RWPE2 (cell line): ENCODE results near the gene FFAR1.

Source experiments
- ATAC-seq: fragments of 200-7000 bp; cut with Tn5 transposase; 3 replicates; pipeline ENCODE4 v1.9.1; 2021; ENCODE audit warnings: low read depth
- DNase-seq: peaks from one replicate; pipeline ENCODE4 v3.0.0-alpha.2; 2020; ENCODE audit warnings: low spot score
- H3K27ac ChIP-seq: fragments of 450-650 bp; 2 replicates; pipeline ENCODE4 v1.5.1; 2017; ENCODE audit warnings: mild to moderate bottlenecking; ENCODE audit not compliant: poor library complexity, severe bottlenecking
- H3K27me3 ChIP-seq: fragments of 250-450 bp; sonication (Bioruptor Pico); 2 replicates; pipeline ENCODE4 v1.5.1; 2021; ENCODE audit warnings: mild to moderate bottlenecking, moderate library complexity; ENCODE audit not compliant: insufficient read depth, poor library complexity, severe bottlenecking
- H3K36me3 ChIP-seq: fragments of 250-450 bp; sonication (Bioruptor Pico); 2 replicates; pipeline ENCODE4 v1.5.1; 2020; ENCODE audit warnings: low read depth, mild to moderate bottlenecking, moderate library complexity
- H3K4me1 ChIP-seq: fragments of 250-450 bp; sonication (Bioruptor Pico); 2 replicates; pipeline ENCODE4 v1.5.1; 2021; ENCODE audit warnings: mild to moderate bottlenecking, moderate library complexity; ENCODE audit not compliant: insufficient read depth, poor library complexity, severe bottlenecking
- H3K4me3 ChIP-seq: fragments of 250-450 bp; sonication (Bioruptor Pico); 2 replicates; pipeline ENCODE4 v1.5.1; 2021; ENCODE audit warnings: mild to moderate bottlenecking, moderate library complexity; ENCODE audit not compliant: severe bottlenecking
- H3K9me3 ChIP-seq: fragments of 250-450 bp; sonication (Bioruptor Pico); 2 replicates; pipeline ENCODE4 v1.5.1; 2021; ENCODE audit warnings: mild to moderate bottlenecking, moderate library complexity; ENCODE audit not compliant: severe bottlenecking
- TF ChIP-seq, protein P1 (sequence below): fragments of 450-650 bp; IDR thresholded peaks from one replicate; pipeline ENCODE4 v1.5.1; 2017; ENCODE audit warnings: mild to moderate bottlenecking, moderate library complexity; ENCODE audit not compliant: poor library complexity, severe bottlenecking

The FFAR1 gene

DNA sequence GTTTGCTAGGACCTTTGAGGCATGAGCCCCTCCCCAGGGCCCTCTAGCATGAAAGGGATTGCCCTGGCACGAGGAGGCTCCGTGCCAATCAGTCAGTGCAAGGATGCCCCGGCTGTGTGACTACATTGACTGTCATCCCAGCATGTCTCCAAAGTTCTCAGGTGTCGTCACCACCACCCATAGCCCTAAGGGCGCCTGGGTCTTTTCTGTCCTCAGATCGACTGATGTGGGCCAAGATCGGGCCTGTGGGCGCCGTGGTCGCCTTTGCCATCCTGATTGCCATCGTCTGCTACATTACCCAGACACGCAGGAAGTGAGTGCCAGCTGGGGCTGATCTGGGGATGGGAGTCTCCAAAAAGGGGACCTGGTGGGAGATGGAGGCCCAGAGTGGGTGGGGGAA lies 37.4 kb upstream of the FFAR1 start:
- Histone ChIP-seq H3K4me3 (no peak overlapping the region), H3K4me1 (peaks cover 6% of the 10 kb centered on the region), H3K27ac (no peak overlapping the region), H3K9me3 (no peaks in the 10 kb centered on the region), H3K36me3 (no peaks in the 10 kb centered on the region), H3K27me3 (no peaks in the 10 kb centered on the region)
- ATAC-seq (no peak), DNase-seq (no peak)
- TF ChIP-seq, protein P1, sequence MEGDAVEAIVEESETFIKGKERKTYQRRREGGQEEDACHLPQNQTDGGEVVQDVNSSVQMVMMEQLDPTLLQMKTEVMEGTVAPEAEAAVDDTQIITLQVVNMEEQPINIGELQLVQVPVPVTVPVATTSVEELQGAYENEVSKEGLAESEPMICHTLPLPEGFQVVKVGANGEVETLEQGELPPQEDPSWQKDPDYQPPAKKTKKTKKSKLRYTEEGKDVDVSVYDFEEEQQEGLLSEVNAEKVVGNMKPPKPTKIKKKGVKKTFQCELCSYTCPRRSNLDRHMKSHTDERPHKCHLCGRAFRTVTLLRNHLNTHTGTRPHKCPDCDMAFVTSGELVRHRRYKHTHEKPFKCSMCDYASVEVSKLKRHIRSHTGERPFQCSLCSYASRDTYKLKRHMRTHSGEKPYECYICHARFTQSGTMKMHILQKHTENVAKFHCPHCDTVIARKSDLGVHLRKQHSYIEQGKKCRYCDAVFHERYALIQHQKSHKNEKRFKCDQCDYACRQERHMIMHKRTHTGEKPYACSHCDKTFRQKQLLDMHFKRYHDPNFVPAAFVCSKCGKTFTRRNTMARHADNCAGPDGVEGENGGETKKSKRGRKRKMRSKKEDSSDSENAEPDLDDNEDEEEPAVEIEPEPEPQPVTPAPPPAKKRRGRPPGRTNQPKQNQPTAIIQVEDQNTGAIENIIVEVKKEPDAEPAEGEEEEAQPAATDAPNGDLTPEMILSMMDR = no peak

DNA sequence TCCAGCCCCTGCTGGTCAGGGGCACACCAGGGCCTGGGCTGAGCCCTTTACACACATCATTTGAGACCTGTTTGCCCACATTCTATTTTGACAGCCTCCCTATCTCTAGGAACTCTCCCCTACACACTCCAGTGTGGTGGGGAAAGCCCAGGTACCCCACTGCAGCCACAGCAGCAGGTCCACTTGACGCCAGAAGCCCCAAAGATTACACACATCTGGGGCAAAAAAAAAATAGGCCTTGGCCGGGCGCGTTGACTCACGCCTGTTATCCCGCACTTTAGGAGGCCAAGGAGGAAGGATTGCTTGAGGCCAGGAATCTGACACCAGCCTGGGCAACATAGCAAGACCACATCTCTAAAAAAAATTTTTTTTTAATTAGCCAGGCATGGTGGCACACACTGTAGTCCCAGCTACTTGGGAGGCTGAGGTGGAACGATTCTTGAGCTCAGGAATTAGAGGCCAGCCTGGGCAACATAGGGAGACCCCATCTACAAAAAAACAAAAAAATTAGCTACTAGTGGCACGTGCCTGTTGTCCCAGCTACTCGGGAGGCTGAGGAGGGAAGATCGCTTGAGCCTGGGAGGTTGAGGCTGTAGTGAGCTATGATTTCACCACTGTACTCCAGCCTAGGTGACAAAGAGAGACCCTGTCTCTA lies 36.8 kb upstream of the FFAR1 start:
- no peak overlapping the region for H3K4me3 ChIP-seq
- H3K27ac ChIP-seq = no peak overlapping the region
- H3K9me3 ChIP-seq = no peaks in the 10 kb centered on the region
- TF ChIP-seq, protein P1 = no peak
- H3K27me3 ChIP-seq = no peaks in the 10 kb centered on the region
- peaks cover 6% of the 10 kb centered on the region for H3K4me1 ChIP-seq
- no peaks in the 10 kb centered on the region for H3K36me3 ChIP-seq
- DNase-seq (no peak), ATAC-seq (no peak)

DNA sequence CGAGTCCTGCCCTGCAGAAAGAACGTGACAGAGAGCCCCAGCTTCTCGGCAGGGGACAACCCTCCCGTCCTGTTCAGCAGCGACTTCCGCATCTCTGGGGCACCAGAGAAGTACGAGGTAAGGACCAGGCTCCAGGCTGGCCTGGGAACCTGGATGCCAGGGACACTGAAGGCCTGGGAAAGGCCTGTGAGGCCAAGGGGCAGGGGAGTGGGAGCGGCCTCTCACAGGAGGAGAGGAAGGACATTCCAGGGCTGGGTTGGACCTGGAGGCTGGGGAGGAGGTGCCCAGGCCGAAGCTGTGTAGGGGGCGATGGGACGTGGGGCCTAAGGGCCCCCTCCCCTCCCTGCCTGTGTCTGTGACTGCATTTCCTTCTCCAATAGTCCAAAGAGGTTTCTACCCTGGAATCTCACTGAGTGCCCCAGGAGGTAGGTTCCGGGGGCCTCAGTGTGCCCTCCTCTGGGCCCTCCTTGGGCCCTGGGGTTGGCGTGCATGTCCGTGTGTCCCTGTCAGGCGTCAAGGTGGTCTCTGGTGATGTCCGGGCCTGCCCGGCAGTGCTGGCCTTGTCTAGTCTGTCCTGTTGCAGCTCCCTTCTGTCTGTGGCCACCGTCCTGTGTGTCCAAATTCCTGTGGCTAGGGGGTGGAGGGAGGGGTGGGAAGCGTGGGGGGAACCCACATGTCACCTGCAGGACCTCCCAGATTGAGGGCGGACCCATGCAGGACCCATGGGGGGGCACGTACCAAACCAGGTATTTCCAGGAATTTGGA lies 35.6 kb upstream of the FFAR1 start:
- Histone ChIP-seq H3K9me3 (no peaks in the 10 kb centered on the region), H3K4me3 (no peak overlapping the region), H3K27ac (no peak overlapping the region)

DNA sequence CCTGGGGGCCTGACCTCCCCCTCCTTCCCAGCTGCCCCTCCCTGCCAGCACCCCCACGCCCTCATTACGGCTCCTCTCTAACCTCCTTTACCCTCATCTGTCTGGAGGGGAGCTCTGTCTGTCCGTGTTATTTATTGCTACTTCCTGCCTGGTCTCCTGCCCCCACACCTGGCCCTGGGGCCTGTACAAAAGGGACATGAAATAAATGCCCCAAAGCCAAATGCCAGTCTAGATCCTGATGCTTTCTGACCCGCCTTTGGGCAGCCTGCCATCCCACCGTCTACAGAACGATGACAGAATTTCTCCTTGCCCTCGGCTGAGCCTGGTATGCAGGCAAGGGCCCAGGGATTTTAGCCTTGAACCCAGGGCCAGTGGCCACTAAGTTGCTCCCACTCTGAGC lies 34.1 kb upstream of the FFAR1 start:
- no peak overlapping the region for H3K27ac ChIP-seq
- no peak overlapping the region for H3K4me3 ChIP-seq
- ATAC-seq = no peak

More for the DNA sequence above, 35.6 kb upstream of the FFAR1 start:
- DNase-seq (no peak), ATAC-seq (no peak; the same call in 2 of the 3 replicates)
- H3K36me3 ChIP-seq = no peaks in the 10 kb centered on the region
- H3K4me1 ChIP-seq = peaks cover 6% of the 10 kb centered on the region
- H3K27me3 ChIP-seq = no peaks in the 10 kb centered on the region
- TF ChIP-seq, protein P1 = no peak

More for the DNA sequence above, 34.1 kb upstream of the FFAR1 start:
- TF ChIP-seq, protein P1 = no peak
- H3K4me1 ChIP-seq = peaks cover 8% of the 10 kb centered on the region
- no peak for DNase-seq
- no peaks in the 10 kb centered on the region for H3K27me3 ChIP-seq
- no peaks in the 10 kb centered on the region for H3K36me3 ChIP-seq
- no peaks in the 10 kb centered on the region for H3K9me3 ChIP-seq
